Measurements from ENCODE around the gene NDST1. TPM values are rescaled to one million over a fixed set of nuclear protein-coding genes. Genes with fewer than 3 reads are reported as not detected.
A peak's percentile ranks its signal among the peaks of the same experiment; 100 is the strongest.

The NDST1 gene
- total and polyA plus RNA-seq, 2 donors (not counting 3 experiments of a cell fraction or from before 2014, with no cell fraction given), result 38.6 to 102 TPM

- ChIA-PET POLR2A (no interaction called here), CTCF (interaction anchor here (1.1 kb wide), 1 partner anchor 16 kb away, joined by 3 read pairs; no protein-coding TSS in a partner anchor)
- H3K9me3 ChIP-seq (replicated peaks; ENCODE audit: control insufficient read depth, insufficient read depth, low read length), result no peaks in the 10 kb centered on the region
- H3K9me1 ChIP-seq (replicated peaks; ENCODE audit: control insufficient read depth, extremely low read depth, insufficient read depth, low read length), result no peaks in the 10 kb centered on the region
- H3K27me3 ChIP-seq (ENCODE audit: control insufficient read depth in 2 of 2, insufficient read depth in 2 of 2, low read length in 2 of 2), result no peaks in the 10 kb centered on the region
- H3K9ac ChIP-seq (replicated peaks; ENCODE audit: extremely low read depth, insufficient read depth, low read length), result no peak overlapping the region
- intact Hi-C loops (cut with micrococcal nuclease), result no loop called here
- no peaks in the 10 kb centered on the region for H3K36me3 ChIP-seq (ENCODE audit: control insufficient read depth in 2 of 2, extremely low read depth in 1 of 2, insufficient read depth in 2 of 2, low read length in 2 of 2)
- no peak overlapping the region for H3K4me3 ChIP-seq (replicated peaks in 1 of 3; ENCODE audit: insufficient read depth in 1 of 3, low read depth in 1 of 3, low read length in 3 of 3)
- no peak overlapping the region for H2AFZ ChIP-seq (ENCODE audit: low read depth, low read length)
- no peaks in the 10 kb centered on the region for H4K20me1 ChIP-seq (replicated peaks; ENCODE audit: control insufficient read depth, extremely low read depth, insufficient read depth, low read length)
- H3K27ac ChIP-seq (ENCODE audit: insufficient read depth, low read depth, low read length), result no peak overlapping the region
- H3K4me1 ChIP-seq (ENCODE audit: control insufficient read depth, extremely low read depth, insufficient read depth, low read length), result peaks cover 41% of the 10 kb centered on the region
- dilution Hi-C loops (cut with MboI; ENCODE audit: extremely low pct_ligation_motif_present, low sequenced_read_pairs), result no loop called here
- BruUV-seq (replicated peaks), result no TSS peak
- H3K79me2 ChIP-seq (ENCODE audit: control insufficient read depth, insufficient read depth, low read length), result no peaks in the 10 kb centered on the region
- TF ChIP-seq MAX (IDR thresholded peaks at IDR 0.05; ENCODE audit: insufficient read depth, insufficient read length) (no peak), JUN (IDR thresholded peaks at IDR 0.05; ENCODE audit: borderline replicate concordance, insufficient read depth, insufficient read length, low read depth) (no peak), CTCF (IDR thresholded peaks at IDR 0.05; ENCODE audit: extremely low read depth in 1 of 2, insufficient read depth in 1 of 2, low read depth in 1 of 2, low read length in 2 of 2) (no peak), EZH2 (IDR thresholded peaks at IDR 0.05; ENCODE audit: borderline replicate concordance, low read depth, low read length, severe bottlenecking) (no peak), POLR2A (IDR thresholded peaks at IDR 0.05; ENCODE audit: low read depth, low read length) (no peak), GATA2 (IDR thresholded peaks at IDR 0.05; ENCODE audit: insufficient read depth, insufficient read length, low read depth, low read length) (no peak), POLR2AphosphoS5 (IDR thresholded peaks at IDR 0.05; ENCODE audit: insufficient read depth, low read depth, low read length) (no peak), MYC (IDR thresholded peaks at IDR 0.05; ENCODE audit: low read depth, low read length) (no peak), FOS (IDR thresholded peaks at IDR 0.05; ENCODE audit: borderline replicate concordance, insufficient read depth, low read length) (no peak)
- DNase-seq (ENCODE audit: low read depth, low spot score) (no peak), FAIRE-seq (peak; percentile 42)
- H3K4me2 ChIP-seq (ENCODE audit: insufficient read depth, low read length), result no peak overlapping the region
Observed at GRCh38 chr5:150596826-150597225, 88.9 kb downstream of the NDST1 start.

All from endothelial cell of umbilical vein (primary cell).